Activated CD8-positive, alpha-beta memory T cell treated with anti-CD3 and anti-CD28 coated beads, Interleukin-2, amount 50 U/mL, for 48 hours (primary cell): Measurements from ENCODE around the gene ERGIC1.

Source experiments
- DNase-seq: peaks from one replicate; pipeline ENCODE4 v3.0.0-alpha.2; 2020

ERGIC1 gene

GRCh38 chr5:172926796-172927195 lies 92.7 kb downstream of the ERGIC1 start:
- DNase-seq: no peak

GRCh38 chr5:172929371-172929838 lies 95.4 kb downstream of the ERGIC1 start:
- DNase-seq: no peak

GRCh38 chr5:172931001-172931536 lies 97.0 kb downstream of the ERGIC1 start:
- no peak for DNase-seq

- DNase-seq: peak; percentile 90
Observed at GRCh38 chr5:172932313-172933017, 98.4 kb downstream of the ERGIC1 start.

- DNase-seq: no peak
Observed at GRCh38 chr5:172933238-172933637, 99.2 kb downstream of the ERGIC1 start.

GRCh38 chr5:172935096-172935495 lies 101.0 kb downstream of the ERGIC1 start:
- DNase-seq: no peak

- no peak for DNase-seq
Observed at GRCh38 chr5:172936401-172936800, 102.3 kb downstream of the ERGIC1 start.

- no peak for DNase-seq
Observed at GRCh38 chr5:172939071-172939470, 105.0 kb downstream of the ERGIC1 start.

GRCh38 chr5:172939611-172940267 lies 105.7 kb downstream of the ERGIC1 start:
- DNase-seq: no peak

GRCh38 chr5:172940268-172941066 lies 106.4 kb downstream of the ERGIC1 start:
- DNase-seq: no peak

- no peak for DNase-seq
Observed at GRCh38 chr5:172941067-172941516, 107.0 kb downstream of the ERGIC1 start.

- DNase-seq: no peak
Observed at GRCh38 chr5:172942556-172942955, 108.5 kb downstream of the ERGIC1 start.

- no peak for DNase-seq
Observed at GRCh38 chr5:172943283-172943841, 109.3 kb downstream of the ERGIC1 start.

GRCh38 chr5:172943906-172944305 lies 109.9 kb downstream of the ERGIC1 start:
- DNase-seq: no peak

GRCh38 chr5:172944741-172945140 lies 110.7 kb downstream of the ERGIC1 start:
- no peak for DNase-seq

- no peak for DNase-seq
Observed at GRCh38 chr5:172945151-172945550, 111.1 kb downstream of the ERGIC1 start.

GRCh38 chr5:172946146-172946545 lies 112.1 kb downstream of the ERGIC1 start:
- DNase-seq: no peak

- DNase-seq: no peak
Observed at GRCh38 chr5:172949426-172949825, 115.4 kb downstream of the ERGIC1 start.

GRCh38 chr5:172950176-172950965 lies 116.3 kb downstream of the ERGIC1 start:
- no peak for DNase-seq

- no peak for DNase-seq
Observed at GRCh38 chr5:172951371-172952033, 117.5 kb downstream of the ERGIC1 start.

- DNase-seq: no peak
Observed at GRCh38 chr5:172952034-172952511, 118.0 kb downstream of the ERGIC1 start.
